GM19351 (cell line): Measurements from ENCODE around the gene TEDC2.
"Not testable (repeated sequence)": the region's sequence is repeated elsewhere in the genome, so short reads cannot be mapped to it uniquely, and the experiment has no call there.

Experiments
- ATAC-seq: cut with Tn5 transposase; IDR thresholded peaks from one replicate; pipeline ENCODE4 v1.9.1; 2021; ENCODE audit warnings: mild to moderate bottlenecking, moderate library complexity; ENCODE audit not compliant: unreplicated experiment

TEDC2 gene

DNA sequence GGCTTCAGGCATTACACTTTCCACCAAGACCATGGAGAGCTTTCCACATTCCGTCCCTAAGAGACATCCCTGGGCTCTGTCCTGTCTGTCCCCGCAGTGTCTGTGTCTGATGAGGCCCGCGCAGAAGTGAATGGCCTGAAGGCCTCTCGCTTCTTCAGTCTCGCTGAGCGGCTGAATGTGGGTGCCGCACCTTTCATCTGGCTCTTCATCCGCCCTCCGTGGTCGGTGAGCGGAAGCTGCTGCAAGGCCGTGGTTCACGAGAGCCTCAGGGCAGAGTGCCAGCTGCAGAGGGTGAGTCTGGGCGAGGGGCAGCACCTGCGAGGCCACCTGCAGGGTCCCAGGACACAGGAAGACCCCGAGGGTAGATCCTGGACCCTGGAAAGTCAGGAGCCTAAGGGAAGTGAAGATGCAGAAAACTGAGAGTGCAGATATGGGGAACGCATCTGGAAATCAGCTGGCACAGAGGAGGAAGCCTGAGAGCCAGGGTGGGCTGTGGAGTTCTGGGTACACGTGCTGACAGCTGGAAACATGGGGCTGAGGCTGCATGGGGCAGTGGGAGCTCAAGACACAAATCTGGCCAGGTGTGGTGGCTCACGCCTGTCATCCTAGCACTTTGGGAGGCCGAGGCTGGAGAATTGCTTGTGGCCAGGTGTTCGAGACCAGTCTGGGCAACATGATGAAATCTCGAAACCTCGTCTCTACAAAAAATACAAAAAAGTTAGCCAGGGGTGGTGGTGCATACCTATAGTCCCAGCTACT, 22.7 kb upstream of the TEDC2 start:
- no peak for ATAC-seq

DNA sequence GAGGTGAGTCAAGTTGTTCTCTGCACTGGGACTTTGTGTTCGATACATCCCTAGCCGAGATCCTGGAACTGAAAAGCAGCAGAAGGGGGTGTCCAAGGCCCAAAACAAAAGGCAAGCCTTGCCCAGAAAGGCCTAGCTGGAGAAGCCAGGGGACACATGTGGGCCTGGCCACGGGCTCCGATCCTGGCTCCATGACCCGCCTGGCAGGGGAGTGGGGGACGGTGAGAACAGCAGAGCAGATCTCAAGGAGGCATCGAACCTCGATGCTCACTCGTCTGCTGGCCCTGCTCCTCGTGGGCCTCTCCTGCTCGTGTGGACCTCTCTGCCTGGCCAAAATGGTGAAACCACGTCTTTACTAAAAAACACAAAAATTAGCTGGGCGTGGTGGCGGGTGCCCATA, 21.8 kb upstream of the TEDC2 start:
- no peak for ATAC-seq

DNA sequence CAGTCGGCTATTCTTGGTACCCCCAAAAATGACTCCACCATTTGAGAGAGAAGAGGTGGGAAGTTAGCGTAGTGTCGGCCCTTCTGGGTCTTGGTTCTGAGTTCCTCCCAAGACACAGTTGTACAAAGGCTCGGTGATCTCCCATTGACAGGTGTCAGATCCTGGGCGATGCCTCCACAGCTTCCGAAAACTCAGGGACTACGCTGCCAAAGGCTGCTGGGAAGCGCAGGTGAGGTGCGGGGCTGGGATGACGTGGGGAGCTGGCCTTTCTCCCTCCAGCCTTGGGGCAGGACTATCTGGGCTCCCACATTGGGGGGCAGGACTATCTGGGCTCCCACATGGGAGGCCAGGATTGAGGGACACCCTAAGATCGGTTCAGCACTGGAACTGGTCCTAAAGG, 20.3 kb upstream of the TEDC2 start:
- ATAC-seq = no peak

DNA sequence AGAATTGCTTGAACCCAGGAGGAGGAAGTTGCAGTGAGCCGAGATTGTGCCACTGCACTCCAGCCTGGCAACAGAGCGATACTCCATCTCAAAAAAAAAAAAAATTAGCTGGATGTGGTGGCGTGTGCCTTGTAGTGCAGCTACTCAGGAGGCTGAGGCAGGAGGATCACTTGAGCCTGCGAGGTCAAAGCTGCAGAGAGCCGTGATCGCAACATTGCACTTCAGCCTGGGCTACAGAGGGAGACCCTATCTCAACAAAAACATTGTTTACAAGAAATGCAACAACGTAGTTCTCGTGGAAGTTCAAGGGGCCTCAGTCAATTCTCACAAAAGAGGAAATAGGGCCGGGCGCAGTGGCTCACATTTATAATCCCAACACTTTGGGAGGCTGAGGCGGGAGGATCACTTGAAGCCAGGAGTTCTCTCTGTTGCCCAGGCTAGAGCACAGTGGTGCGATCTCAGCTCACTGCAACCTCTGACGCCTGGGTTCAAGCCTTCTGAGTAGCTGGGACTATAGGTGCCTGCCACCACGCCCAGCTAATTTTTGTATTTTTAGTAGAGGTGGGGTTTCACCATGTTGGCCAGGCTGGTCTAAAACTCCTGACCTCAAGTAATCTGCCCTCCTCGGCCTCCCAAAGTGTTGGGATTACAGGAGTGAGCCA, 18.6 kb upstream of the TEDC2 start:
- ATAC-seq = not testable (repeated sequence)

DNA sequence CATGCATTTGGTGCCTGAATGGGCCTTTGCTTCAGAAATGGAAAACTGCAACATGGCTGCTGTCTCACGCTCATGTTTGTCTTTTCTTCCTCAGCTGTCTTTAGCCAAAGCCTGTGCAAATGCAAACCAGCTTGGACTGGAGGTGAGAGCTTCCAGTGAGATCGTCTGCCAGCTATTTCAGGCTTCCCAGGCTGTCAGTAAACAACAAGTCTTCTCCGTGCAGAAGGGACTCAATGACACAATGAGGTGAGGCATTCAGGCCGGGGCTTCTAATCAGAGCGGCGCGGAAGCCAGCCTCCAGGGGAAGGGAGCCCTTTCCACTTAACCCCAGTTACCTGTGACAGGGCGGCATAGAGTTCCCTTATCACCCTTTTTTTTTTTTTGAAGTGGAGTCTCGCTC, 16.4 kb upstream of the TEDC2 start:
- ATAC-seq = no peak

DNA sequence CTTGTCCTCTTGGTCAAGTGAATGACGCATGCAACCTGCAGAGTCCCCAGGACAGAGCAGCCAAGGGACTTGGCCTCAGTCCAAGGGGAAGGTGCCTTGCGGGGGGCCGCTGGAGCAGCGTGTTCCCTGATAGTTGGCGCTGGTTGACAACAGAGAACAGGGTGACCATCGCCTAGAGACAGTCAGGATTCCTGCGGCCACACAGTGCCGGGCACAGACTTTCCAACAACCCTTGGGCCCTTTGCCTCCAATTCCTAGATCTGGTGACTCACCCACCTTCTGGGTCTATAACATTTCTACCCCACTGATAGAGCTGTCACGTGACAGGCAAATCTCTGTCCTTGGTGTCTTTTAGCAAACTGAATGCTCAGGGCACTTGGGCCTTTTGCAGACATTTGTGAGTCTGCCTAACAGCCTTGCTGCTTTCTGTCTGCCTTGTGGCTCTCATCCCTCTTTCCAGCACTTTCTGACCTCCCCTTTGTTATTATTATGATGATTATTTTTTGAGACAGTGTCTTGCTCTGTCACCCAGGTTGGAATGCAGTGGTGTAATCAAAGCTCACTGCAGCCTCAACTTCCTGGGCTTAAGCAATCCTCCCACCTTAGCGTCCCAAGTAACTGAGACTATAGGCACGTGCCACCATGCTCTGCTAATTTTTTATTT, 11.9 kb upstream of the TEDC2 start:
- no peak for ATAC-seq

DNA sequence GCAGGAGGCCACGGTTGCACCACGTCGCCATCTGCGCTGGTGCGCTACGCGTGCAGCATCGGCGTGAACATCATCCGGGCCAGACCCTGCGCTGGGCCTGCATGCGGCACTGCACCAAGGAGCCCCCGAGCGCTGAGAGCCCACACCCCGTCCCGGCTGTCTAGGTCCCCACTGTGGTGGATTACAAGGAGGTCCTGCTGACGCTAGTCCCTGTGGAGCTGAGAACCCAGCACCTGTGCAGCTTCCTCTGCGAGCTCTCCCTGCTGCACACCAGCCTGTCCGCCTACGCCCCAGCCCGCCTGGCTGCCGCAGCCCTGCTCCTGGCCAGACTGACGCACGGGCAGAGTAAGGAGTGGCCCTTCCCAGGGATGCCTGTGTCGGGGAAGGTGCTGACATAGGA, 10.8 kb upstream of the TEDC2 start:
- ATAC-seq = no peak

DNA sequence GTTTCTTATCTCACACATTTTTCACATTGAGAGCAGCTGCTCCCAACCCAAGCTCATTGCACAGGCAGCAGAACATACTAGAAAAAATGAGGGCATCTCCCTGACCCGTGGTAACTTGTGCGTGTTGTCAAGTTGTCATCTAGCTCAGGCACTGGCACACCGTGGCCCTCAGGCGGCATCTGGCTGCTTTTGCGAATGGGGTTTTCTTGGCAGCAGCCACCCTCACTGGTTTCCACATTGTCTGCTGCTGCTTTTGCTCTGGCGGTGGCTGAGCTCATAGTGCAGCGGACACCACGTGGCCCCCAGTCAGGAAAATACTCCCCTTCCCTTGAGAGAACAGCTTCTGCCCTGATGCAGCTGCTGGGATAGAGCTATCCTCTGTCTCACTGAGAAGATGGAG, 9.4 kb upstream of the TEDC2 start:
- no peak for ATAC-seq

DNA sequence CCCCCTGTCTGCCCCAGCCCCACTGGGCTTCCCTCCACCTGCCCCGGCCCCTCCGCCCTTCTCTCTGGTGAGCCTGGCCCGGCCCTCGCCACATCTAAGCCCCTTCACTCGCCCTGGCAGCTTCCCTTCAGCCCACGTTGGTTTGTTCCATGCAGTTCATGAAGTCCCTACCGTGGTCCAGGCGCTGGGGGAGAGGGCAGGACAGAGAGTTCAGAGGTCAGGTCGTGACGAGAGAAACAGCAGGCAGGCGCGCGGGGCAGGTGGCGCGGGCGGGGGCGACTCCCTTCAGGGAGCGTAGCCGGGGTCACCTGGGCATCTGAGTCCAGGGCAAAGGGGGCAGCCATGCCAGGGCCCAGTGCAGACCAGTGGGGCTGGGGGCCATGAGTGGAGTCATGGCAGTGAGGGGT, 8.9 kb upstream of the TEDC2 start:
- ATAC-seq = no peak

DNA sequence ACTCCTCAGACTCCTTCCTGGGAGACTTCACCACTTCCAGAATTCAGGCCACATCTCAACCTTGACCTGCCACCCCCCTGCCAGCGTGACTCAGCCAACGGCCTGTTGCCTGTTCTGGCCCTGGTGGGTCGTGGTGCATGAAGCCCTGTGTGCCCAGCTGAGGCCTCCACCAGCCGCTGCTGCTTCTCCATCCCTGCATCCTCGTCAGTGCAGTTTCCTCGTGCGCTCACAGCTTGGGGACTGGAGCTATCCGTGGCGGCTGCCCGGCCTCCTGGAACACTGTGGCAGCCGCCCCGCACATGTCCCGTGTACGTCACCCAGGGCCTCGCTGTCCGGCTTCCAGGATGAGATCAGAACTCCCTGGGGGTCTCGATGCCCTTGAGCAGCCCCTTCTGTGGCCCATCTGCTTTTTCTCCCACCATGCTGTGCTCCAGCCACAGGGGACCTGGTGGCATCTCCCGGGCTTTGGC, 8.0 kb upstream of the TEDC2 start:
- no peak for ATAC-seq

DNA sequence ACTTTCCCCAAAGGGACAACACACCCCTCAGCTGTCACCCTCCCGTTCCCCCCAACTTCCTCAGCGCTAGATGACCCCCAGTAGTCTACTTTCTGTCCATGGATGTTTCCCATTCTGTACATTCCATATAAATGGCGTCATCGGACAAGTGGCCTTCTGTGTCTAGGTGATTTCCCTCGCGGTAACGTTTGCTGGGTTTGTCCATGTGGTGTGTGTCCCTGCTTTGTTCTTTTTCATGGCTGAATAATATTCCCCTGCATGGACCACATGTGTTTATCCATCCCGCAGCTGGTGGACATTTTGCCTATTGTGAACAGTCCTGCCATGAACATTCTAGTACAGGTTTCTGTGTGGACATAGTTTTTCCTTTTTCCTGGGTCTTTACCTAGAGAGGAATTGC, 7.3 kb upstream of the TEDC2 start:
- ATAC-seq = no peak

DNA sequence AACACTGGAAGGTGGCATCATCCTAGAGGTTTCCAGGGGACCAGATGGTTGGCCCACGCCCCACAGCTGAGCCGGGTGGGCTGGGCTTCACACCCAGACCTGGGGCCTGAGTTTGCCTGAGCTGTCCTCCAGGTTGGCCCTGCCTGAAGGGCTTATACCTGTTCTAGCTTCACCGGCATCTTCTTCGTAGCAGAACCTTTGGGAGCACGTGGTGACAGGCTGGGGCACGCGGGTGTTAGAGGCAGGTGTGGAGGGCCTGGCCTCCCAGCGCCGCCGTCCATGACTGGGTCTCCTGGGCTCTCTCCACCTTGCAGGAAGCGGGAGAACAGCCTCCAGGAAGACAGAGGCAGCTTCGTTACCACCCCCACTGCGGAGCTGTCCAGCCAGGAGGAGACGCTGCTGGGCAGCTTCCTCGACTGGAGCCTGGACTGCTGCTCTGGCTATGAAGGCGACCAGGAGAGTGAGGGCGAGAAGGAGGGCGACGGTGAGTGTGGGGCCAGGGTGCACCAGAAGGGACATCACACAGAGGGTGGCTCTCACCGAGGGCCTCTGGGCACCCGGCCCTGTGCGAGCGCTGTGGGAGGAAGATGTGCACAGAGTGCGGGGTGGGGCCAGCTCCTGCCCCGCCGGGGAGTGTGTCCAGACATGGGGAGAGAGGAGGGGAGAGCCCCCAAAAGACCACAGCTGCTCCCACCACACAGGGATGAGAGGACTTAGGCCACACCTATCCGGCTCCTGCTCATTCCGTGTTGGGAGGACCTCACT, 4.6 kb upstream of the TEDC2 start:
- no peak for ATAC-seq

DNA sequence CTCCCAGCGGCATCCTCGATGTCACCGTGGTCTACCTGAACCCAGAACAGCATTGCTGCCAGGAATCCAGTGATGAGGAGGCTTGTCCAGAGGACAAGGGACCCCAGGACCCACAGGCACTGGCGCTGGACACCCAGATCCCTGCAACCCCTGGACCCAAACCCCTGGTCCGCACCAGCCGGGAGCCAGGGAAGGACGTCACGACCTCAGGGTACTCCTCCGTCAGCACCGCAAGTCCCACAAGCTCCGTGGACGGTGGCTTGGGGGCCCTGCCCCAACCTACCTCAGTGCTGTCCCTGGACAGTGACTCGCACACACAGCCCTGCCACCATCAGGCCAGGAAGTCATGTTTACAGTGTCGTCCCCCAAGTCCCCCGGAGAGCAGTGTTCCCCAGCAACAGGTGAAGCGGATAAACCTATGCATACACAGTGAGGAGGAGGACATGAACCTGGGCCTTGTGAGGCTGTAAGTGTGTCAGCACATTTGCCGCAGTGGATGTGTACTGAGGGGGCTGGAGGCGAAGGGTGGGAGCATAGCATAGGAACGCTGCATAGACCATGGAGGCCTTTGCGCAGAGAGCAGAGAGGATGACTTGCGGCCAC, 3.3 kb upstream of the TEDC2 start:
- no peak for ATAC-seq

DNA sequence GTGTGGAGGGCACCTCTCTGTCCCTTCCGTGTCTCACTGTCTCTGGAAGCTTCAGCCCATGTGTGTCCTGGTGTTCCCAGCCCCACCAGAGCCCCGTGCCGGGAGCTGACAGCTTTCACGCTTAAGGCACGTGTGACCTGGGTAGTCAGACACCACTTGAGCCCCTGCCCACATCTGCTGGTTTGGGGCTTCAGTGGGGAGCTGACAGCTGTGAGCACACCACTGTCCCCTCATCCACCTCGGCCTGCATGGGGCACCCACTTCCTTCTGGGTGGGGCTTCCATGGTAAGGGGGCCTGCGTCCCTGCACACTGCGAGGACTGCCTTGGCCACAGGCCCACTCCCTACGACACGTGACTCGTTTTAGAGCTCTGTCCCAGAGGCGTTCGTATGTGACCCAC, 2.6 kb upstream of the TEDC2 start:
- no peak for ATAC-seq

DNA sequence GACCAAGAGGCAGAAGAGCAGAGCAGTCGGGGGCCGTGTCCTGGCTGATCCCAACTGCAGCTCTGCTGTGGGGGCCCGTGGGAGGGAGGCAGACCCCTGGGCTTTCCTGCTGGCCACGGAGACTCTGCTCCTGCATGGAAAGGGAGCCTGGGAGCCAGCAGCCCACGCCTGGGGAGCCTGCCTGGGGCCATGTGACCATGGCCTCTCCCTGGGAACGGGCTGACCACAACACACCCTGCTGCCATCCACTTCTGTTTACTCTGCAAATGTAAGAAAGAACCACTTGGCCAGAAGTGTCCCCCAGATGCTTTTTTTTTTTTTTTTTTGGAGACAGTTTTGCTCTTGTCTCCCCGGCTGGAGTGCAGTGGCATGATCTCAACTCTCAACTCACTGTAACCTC, 2.0 kb upstream of the TEDC2 start:
- no peak for ATAC-seq

DNA sequence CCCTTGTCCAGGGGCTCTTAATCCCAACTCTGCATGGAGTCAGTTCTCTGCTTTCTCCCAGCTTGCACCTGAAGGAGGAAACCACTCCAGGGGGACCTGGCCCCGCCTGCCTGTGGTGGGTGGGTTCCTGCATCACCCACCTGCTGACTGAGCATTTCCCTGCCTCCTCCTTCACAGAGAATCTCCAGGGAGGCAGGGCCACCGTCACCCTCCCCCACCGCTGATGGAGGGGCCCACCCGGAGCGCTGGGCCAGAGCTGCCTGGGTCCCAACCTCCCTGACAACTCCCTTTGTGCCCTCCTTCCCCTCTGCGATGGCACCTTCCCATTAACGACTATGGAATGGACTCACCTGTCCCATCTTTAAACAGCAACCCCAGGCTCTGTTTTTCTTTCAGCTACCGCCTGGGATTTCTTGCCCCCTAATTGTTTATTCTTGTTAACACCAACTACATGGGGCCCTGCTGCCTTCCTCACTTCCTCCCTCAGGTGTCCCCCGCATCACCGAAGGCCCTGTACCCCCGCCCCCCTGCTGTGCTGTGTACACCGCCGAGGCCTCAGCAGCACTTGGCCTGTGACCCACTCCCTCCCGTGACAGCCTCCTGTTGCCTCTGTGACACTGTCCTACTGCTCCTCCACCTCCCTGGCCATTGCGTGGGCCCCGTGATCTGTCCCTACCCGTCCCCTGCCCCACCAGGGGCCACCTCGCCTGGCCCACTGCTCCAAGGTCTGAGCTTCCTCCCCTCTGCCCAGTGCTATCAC, 842 bp upstream of the TEDC2 start:
- ATAC-seq = no peak

DNA sequence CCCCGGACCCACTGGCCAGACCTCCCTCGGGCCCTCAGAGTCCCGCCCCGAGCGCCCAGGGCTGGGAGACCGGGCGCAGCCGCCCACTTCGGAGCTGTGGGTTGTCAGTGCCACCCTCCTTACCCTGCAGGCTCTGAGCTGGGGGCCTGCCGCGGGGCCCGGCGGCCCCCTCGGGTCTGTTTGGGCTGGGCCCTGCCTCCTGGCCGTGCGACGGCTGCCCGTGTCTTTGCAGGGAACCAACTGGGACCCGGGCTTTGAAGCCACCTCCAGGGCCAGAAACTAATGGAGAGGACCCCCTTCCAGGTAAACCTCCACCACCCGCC, 443 bp downstream of the TEDC2 start:
- no peak for ATAC-seq

DNA sequence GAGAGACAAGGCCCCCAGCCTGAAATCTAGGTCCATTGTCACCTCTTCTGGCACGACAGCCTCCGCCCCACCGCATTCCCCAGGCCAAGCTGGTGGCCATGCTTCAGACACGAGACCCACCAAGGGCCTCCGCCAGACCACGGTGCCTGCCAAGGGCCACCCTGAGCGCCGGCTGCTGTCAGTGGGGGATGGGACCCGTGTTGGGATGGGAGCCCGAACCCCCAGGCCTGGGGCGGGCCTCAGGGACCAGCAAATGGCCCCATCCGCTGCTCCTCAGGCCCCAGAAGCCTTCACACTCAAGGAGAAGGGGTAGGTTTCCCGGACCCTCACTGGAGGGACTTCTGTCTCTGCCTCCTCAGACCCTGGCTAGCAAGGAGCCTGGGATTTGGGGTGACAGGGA, 1.0 kb downstream of the TEDC2 start:
- ATAC-seq = no peak

DNA sequence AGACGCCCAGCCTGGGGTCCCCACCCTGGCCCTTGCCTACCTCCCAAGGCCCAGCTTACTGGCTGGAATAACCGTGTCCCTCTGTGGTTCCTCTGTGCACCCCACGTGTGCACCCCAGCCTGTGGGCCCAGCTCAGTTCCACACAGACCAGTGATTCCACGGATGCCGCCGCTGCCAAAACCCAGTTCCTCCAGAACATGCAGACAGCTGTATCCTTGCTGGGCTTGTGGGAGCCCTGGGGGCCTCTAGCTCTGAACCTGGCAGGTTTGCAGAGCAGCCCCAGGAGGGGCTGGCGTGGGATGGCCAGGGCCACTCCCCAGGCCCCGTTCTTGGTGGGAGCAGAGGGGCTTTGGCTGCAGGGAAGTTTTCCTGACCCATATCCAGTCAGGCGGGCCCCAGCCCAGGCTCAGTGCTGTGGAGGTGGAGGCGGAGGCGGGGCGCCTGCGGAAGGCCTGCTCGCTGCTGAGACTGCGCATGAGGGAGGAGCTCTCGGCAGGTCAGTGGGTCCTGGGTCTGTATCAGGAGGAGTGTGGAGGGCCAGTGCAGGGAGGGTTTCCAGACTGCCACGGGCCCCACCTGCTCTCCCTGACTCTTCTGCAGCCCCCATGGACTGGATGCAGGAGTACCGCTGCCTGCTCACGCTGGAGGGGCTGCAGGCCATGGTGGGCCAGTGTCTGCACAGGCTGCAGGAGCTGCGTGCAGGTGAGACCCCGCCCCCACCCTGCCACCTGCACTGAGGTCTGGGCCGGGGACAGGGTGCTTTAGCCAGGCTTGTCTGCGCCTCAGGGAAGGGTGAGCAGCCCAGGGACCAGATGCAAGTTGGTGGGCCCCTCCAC, 2.3 kb downstream of the TEDC2 start:
- ATAC-seq = no peak

DNA sequence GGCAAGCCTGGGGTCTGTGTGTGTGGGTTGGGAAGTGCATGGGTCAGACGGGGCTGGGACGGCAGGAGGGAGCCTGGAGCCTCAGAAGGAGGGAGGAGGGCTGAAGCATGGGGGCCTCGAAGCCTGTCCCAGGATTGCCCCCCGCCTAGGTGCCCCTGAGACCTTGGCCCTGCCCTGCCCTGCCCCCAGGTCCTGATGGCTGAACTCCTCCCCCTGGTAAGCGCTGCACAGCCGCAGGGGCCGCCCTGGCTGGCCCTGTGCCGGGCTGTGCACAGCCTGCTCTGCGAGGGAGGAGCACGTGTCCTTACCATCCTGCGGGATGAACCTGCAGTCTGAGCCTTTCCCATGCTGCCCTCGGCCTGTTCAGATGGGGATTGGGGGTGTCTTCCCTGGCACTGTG, 4.4 kb downstream of the TEDC2 start:
- no peak for ATAC-seq
